ENCODE results near the gene TUT1. TPM values are rescaled to one million over a fixed set of nuclear protein-coding genes. Genes with fewer than 3 reads are reported as not detected.

The TUT1 gene
- total RNA-seq, 1 experiment from 2014 or later: 20.7 TPM

DNA sequence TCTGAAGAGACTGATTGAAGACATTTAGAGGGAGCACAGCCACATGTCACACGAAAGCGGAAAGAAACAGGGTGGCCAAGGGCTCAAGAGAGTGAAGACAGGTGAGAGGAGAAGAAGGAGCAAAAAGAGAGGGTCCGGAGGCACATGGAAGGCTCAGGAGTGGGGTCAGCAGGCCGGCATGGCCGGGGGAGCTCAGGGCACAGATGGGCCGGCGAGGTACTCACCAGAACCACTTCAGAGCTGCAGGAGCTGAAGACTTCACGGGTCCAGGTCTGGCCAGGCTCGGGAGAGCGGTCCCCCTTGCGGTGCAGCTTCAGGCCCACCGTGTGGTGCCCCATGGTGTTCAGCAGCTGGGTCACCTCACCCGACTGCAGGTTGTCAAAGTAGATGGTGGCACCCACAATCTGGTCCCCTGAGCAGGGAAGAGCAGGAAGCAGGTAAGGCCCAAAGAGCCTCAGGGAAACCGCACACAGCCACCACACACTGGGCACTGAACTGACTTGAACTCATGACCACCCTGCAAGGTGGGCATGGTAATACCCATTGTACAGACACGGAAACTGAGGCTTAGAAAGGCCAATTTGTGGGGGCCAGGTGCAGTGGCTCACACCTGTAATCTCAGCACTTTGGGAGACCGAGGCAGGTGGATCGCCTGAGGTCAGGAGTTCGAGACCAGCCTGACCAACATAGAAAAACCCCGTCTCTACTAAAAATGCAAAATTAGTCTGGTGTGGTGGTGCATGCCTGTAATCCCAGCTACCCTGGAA, 56.4 kb downstream of the TUT1 start:
- H4K8ac ChIP-seq (replicated peaks; ENCODE audit: insufficient read length, low read depth, low read length): no peak overlapping the region
- H2BK120ac ChIP-seq (ENCODE audit: low read depth, low read length, poor library complexity, severe bottlenecking): no peak overlapping the region
- H2BK5ac ChIP-seq (ENCODE audit: insufficient read length, low read length): no peak overlapping the region
- no peak overlapping the region for H3K18ac ChIP-seq (ENCODE audit: insufficient read length, low read depth, low read length)
- H4K91ac ChIP-seq (ENCODE audit: insufficient read length, low read depth, low read length): no peak overlapping the region
- H3K23me2 ChIP-seq (ENCODE audit: insufficient read length, low read depth, low read length, poor library complexity, severe bottlenecking): no peaks in the 10 kb centered on the region
- TF ChIP-seq, protein P1, sequence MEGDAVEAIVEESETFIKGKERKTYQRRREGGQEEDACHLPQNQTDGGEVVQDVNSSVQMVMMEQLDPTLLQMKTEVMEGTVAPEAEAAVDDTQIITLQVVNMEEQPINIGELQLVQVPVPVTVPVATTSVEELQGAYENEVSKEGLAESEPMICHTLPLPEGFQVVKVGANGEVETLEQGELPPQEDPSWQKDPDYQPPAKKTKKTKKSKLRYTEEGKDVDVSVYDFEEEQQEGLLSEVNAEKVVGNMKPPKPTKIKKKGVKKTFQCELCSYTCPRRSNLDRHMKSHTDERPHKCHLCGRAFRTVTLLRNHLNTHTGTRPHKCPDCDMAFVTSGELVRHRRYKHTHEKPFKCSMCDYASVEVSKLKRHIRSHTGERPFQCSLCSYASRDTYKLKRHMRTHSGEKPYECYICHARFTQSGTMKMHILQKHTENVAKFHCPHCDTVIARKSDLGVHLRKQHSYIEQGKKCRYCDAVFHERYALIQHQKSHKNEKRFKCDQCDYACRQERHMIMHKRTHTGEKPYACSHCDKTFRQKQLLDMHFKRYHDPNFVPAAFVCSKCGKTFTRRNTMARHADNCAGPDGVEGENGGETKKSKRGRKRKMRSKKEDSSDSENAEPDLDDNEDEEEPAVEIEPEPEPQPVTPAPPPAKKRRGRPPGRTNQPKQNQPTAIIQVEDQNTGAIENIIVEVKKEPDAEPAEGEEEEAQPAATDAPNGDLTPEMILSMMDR (conservative IDR thresholded peaks at IDR 0.05): no peak
- H2BK20ac ChIP-seq (ENCODE audit: low read depth, low read length, poor library complexity, severe bottlenecking): no peak overlapping the region
- H3K9ac ChIP-seq (ENCODE audit: extremely low read depth, insufficient read length, low read length): no peak overlapping the region
- no peaks in the 10 kb centered on the region; the same call in 1 of the 2 replicates for H3K4me1 ChIP-seq (ENCODE audit: insufficient read depth, low read length)
- H4K5ac ChIP-seq (ENCODE audit: insufficient read length, low read depth, low read length): no peak overlapping the region
- H3K9me3 Mint-ChIP-seq: peaks cover 0 to 15% of the 10 kb centered on the region in 2 experiments; a peak in 2 of 5 replicates
- no peak overlapping the region for H2BK15ac ChIP-seq (ENCODE audit: low read depth, low read length)
- no peaks in the 10 kb centered on the region for H3K9me3 ChIP-seq (ENCODE audit: control insufficient read depth, low read depth, low read length)
- no peak overlapping the region for H3T11ph ChIP-seq (ENCODE audit: low read length)
- no peak overlapping the region for H2BK12ac ChIP-seq (ENCODE audit: insufficient read length, low read depth, low read length)
- DNase-seq: no peak
- no peak overlapping the region for H3K4ac ChIP-seq (ENCODE audit: low read depth, low read length)
- no CpG with 5 or more reads among the region's 19 CpGs for WGBS (ENCODE audit: extremely low coverage, insufficient read length, low lambda C conversion rate)
- H3K27ac ChIP-seq (ENCODE audit: insufficient read length, low read depth, low read length): no peak overlapping the region
- H3K14ac ChIP-seq (ENCODE audit: insufficient read depth, low read length): no peak overlapping the region
- H3K4me3 Mint-ChIP-seq: no peak overlapping the region; a peak in 1 of 5 replicates
- no peak overlapping the region for H3K56ac ChIP-seq (ENCODE audit: insufficient read length, low read depth, low read length)
- H3K27me3 Mint-ChIP-seq (ENCODE audit: low read depth): peaks cover 5% of the 10 kb centered on the region; the same call in 1 of the 2 replicates
- H3K36me3 Mint-ChIP-seq (ENCODE audit: insufficient read depth in 1 of 3, low read depth in 3 of 3): peaks cover 2 to 45% (median 31%) of the 10 kb centered on the region in 3 experiments; a peak in 5 of 7 replicates
- no peak overlapping the region for H2AK5ac ChIP-seq (ENCODE audit: insufficient read length, low read length)
- H2AFZ ChIP-seq (ENCODE audit: low read length): no peak overlapping the region
- H3K27me3 ChIP-seq (ENCODE audit: insufficient read depth, low read length): no peaks in the 10 kb centered on the region
- H3K79me2 ChIP-seq (ENCODE audit: insufficient read depth, low read length): no peaks in the 10 kb centered on the region
- H3K79me1 ChIP-seq (ENCODE audit: insufficient read depth, low read depth, low read length, poor library complexity, severe bottlenecking): no peaks in the 10 kb centered on the region
- no peaks in the 10 kb centered on the region for H4K20me1 ChIP-seq (ENCODE audit: control insufficient read depth, insufficient read depth, insufficient read length)
- peak overlapping the region in 2 of 3 experiments; percentile 2 to 12; a peak in 3 of 7 replicates for H3K27ac Mint-ChIP-seq
- H3K4me2 ChIP-seq (ENCODE audit: insufficient read depth, insufficient read length, low read length): no peak overlapping the region
- no peak overlapping the region for H3K23ac ChIP-seq (ENCODE audit: insufficient read length, low read depth, low read length)
- H3K4me1 Mint-ChIP-seq: peaks cover 10 to 15% of the 10 kb centered on the region in 2 experiments

Measured in H9 (cell line).